ENCODE measurements around the gene KRTAP22-2.

KRTAP22-2 gene

DNA sequence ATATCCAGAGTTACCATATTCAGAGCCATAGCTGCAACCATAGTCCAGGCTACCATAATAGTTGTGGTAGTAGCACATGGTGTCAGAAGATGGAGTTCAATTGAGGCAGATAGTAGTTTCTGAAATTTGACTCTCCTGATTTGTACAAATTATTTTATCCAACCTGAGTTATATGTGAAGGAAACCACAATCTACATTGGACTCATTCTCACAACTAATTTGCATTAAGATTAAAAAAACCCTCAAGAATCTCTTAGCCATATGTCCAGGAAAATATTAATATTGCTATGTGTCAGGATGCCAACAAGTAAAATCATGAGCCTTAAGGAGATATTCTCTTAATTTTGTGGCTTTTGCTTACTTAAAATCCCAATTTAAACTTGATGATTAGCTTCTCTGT lies at the start of gene KRTAP22-2:
KRTAP22-2 (minus strand) TSS at position 101 of the 400 bp plus-strand sequence.
- DNase-seq (ENCODE audit: extremely low read depth, low read depth), result no peak
- TF ChIP-seq, protein P1, sequence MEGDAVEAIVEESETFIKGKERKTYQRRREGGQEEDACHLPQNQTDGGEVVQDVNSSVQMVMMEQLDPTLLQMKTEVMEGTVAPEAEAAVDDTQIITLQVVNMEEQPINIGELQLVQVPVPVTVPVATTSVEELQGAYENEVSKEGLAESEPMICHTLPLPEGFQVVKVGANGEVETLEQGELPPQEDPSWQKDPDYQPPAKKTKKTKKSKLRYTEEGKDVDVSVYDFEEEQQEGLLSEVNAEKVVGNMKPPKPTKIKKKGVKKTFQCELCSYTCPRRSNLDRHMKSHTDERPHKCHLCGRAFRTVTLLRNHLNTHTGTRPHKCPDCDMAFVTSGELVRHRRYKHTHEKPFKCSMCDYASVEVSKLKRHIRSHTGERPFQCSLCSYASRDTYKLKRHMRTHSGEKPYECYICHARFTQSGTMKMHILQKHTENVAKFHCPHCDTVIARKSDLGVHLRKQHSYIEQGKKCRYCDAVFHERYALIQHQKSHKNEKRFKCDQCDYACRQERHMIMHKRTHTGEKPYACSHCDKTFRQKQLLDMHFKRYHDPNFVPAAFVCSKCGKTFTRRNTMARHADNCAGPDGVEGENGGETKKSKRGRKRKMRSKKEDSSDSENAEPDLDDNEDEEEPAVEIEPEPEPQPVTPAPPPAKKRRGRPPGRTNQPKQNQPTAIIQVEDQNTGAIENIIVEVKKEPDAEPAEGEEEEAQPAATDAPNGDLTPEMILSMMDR (IDR thresholded peaks at IDR 0.05; ENCODE audit: low read depth, low read length), result no peak

DNA sequence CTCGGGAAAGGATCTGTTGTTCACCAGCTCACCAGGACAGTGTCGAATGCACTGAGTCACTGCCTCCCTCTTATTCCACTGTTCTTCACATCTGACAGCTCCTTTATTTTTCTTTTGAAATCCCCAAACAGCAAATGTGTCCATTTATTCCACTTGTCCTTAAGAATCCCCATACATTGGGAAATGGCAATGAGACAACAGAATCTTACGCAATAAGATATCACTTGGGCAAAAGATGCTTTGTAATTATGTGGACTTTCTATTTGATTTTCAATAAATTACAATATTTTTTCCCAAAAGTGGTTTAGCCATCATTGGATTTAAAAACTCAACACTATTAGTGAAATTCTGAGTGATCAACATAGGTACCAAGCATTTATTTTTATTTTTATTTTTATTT lies 48.5 kb upstream of the KRTAP22-2 start:
- TF ChIP-seq, protein P1 (IDR thresholded peaks at IDR 0.05; ENCODE audit: low read depth, low read length), result no peak
- DNase-seq (ENCODE audit: extremely low read depth, low read depth), result no peak

DNA sequence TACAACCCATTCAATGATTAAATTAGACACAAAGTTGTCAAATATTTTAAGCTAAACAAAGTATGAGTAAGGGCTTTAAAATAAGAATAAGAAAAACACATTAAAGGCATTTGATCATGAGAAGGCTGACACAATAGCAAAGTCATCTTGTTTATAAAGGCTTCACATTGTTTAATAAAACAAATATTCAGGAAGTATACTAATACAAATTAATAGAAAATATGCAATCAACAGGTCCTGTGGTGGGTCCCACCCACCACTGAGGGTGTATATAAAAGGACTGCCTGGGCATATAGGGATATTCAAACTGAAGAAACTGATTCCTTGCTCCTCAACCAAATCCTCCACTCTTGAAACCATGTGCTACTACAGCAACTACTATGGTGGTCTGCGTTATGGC lies 44.7 kb upstream of the KRTAP22-2 start, which contains the start of gene KRTAP20-2:
KRTAP20-2 (plus strand) TSS at position 301 of the 400 bp plus-strand sequence; CDS start at position 359, 58 bp downstream.
- TF ChIP-seq, protein P1 (IDR thresholded peaks at IDR 0.05; ENCODE audit: low read depth, low read length), result no peak
- no peak for DNase-seq (ENCODE audit: extremely low read depth, low read depth)

DNA sequence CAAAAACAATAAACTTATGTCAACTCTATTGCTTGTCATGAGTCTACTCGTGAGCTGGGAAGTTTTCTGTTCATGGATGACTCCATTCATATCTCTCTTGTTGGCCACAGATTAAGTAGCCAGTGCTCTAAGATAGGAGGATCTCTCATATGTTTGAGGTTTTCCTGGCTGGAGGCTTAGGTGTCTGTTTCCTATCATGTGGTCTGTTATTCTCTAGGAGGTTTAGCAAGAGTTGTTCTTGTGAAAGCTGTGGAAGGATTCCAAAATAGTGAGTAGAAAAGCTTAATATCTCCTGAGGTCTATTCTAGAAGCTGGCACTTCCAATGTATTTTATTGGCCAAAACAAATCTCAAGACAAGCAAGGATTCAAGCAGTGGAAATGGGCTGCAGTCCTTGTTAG lies 39.0 kb upstream of the KRTAP22-2 start:
- TF ChIP-seq, protein P1 (IDR thresholded peaks at IDR 0.05; ENCODE audit: low read depth, low read length), result no peak
- DNase-seq (ENCODE audit: extremely low read depth, low read depth), result no peak

DNA sequence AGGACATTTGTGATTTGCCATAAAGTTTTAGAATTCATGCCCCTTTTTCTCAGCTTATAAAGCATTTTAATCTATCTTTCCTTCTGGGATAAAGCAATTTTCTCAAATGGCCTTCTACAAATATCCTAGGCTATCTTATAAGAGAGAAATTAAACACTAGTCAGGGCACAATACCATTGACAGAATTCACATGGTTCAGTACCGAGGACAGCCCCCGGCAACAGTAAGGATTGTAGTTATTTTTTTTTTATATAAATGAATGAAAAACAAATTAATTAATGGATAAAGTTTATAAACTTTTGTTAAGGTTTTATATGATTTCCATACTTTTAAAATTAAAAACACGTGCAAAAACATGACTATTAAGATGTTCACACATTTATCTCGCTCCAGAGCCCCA lies 37.9 kb upstream of the KRTAP22-2 start:
- TF ChIP-seq, protein P1 (IDR thresholded peaks at IDR 0.05; ENCODE audit: low read depth, low read length), result no peak
- no peak for DNase-seq (ENCODE audit: extremely low read depth, low read depth)

DNA sequence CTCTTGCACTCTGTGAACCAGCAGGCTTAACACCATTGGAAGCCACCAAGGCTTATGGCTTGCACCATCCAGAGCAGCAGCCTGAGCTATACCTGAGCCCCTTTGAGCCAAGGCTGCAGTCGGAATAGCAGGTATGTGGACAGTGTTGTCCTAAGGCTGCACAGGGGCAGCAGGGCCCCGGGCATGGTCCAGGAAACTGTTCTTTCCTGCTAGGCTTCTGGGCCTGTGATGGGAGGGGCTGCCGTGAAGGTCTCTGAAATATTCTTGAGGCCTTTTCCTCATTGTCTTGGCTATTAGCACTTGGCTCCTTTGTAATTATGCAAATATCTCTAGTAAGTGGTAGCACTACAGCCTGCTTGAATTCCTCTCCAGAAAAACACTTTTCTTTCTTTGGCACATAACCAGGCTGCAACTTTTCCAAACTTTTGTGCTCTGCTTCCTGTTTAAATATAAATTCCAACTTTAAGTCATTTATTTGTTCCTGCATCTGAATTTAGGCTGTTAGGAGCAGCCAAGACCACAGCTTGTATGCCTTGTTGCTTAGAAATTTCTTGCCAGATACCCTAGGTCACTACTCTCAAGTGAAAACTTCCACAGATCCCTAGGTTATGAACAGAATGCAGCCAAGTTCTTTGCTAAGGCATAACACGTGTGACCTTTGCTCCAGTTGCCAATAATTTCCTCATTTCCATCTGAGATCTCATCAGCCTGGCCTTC lies 35.4 kb upstream of the KRTAP22-2 start:
- no peak for DNase-seq (ENCODE audit: extremely low read depth, low read depth)
- TF ChIP-seq, protein P1 (IDR thresholded peaks at IDR 0.05; ENCODE audit: low read depth, low read length), result no peak

DNA sequence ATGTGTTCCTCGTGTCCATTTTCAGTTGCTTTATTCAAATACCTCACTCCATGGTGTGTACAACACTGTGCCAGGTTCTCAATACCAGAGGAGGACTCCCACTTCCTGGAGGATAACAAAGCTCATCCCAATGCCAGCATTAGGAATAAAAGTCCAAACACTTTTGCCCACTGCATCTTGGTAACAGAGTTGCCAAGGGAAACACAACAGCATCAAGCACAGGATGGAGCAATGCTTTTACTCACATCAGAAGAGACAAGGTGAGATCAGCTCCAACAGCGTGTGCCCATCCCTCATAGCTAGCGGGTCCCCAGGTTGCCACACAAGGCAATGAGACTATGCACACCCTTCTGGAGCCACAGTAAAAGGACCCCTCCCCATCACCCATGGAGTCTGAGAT lies 33.2 kb upstream of the KRTAP22-2 start:
- no peak for DNase-seq (ENCODE audit: extremely low read depth, low read depth)
- TF ChIP-seq, protein P1 (IDR thresholded peaks at IDR 0.05; ENCODE audit: low read depth, low read length), result no peak

All from AG09319 (cell line).